Stimulated activated CD8-positive, alpha-beta memory T cell treated with anti-CD3 and anti-CD28 coated beads, Interleukin-2, amount 100 ng/mL, for 1 hour (primary cell): ENCODE data around the gene KCTD21.

Source experiments
- DNase-seq, 2 donors: peaks; one replicate each; pipeline ENCODE4 v3.0.0-alpha.2; 2020; ENCODE audit warnings: low read depth in 2 of 2

The KCTD21 gene

DNA sequence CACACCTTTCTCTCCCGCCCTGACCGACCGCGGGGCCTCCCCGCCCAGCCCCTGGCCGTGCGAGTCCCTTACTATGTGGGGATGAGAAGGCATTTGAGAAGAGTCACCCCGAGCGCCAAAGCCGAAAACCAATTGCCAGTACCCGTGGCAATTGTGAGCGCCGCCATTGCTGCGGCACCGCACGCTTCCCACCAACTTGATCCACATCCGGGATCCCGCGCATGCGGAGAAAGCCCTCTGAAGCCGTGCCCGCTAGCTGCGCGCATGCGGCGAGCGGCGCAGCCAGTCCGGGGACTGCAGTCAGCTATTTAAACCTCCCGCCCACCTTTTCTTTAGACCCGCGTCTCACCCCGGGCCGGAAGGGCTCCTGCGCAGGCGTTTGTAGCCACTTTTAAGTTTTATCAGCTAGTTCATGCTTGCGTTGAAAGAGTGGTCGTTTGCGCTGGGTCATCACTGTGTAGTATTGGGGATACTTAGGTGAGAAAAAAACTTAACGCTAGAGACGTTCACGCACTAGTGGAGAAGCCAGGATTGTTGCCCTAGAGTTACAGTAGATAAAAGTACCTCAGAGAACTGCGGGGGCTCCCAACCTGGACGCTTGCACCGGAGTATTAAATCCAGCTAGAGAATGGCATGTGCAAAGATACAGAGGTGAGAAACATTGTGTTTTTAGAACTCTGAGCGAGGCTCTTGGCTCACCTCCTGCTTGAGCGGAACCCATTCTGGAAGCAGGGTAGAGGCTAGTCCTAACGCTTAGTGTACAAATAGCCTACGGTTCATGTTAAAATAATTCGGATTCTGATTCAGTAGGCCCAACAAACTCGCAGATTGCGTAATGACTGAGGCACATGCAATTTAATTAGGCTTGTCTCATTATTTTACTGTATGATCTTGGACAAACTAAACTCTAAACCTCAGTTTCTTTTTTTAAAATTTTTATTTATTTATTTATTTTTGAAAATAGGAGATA lies 48.7 kb downstream of the KCTD21 start, which contains the start of gene ALG8:
ALG8 (minus strand) TSS at position 205 of the 970 bp plus-strand sequence; CDS start at position 167, 38 bp downstream.
- DNase-seq, result peak; percentile 97

DNA sequence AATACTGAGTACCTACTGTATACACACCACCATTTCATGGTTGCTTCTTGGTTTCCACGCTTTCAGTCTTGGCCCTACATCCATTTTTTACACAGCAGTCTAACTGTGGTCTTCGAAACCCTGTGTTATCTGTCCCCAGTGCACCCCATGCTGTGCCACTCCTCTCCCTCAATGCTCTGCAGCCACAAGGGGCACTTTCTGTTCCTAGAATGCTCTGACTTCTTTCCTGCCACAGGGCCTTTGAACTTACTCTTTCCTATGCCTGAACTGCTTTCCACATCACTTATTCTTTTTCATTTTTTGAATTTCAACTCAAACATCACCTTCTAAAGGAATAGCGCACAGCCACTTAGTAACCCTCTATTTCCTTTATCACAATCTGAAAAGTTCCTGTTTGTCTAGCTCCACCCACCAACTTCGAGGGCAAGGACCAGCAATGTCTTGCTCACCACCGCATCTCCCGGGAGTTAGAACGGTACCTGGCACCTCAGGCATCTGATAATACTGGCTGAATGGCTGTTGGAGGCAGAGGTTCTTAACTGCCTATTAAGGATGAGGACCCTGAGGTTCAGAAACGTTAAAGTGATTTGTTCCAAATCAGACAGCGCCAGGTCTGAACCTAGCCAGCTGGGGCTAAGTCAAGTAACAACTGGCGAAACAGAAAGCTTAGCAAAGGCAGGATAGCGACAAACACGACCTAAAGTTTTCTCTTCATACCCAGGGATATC lies 49.6 kb downstream of the KCTD21 start:
- DNase-seq, result no peak

DNA sequence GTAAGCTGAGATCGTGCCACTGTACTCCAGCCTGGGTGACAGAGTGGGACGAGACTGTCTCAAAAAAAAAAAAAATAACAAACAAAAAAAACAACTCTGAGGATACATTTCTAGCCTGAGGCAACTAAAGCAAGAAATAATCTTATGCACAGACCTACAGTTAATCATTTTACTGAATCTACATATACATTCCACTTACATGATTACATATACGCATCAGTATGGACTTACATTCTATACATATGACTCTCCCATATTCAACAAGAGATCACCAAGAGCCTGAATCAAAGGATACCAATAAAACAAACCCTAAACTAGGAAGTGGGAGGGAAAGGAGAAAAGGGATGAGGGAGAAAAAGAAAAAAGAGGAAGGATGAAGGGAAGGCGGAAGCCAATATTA lies 50.1 kb downstream of the KCTD21 start:
- DNase-seq, result no peak

GRCh38 chr11:78132475-78132874 lies 56.0 kb downstream of the KCTD21 start:
- DNase-seq, result no peak

GRCh38 chr11:78131956-78132355 lies 56.5 kb downstream of the KCTD21 start:
- no peak for DNase-seq

DNA sequence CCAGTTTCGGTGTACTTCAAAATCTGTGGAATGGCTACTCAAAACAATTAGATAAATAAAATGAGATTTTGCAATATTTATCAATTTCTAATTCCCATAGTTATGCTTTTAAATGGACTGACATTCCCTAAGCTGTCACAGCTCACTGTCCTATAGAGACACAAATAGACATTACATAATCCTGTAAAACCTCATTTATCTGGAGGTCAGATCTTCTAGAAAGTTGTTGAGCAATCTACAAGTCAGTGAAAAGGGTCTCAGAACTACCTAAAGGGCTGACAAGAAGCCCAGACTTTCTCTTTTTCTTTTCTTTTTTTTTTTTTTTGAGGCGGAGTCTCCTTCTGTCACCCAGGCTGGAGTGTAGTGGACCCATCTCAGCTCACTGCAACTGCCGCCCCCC lies 61.0 kb downstream of the KCTD21 start:
- no peak for DNase-seq
